Measurements from ENCODE around the gene ETAA1. TPM values are rescaled to one million over a fixed set of nuclear protein-coding genes. Genes with fewer than 3 reads are reported as not detected.

The ETAA1 gene
- total and polyA plus RNA-seq, 2 of the 13 experiments (the other 11 are each of a cell fraction or from before 2014, with no cell fraction given) = 9.1 to 16.2 TPM

GRCh38 chr2:67397143-67397986, at the start of gene ETAA1 (continued):
- TF ChIP-seq ELK4 (CRISPR knock-in tag; IDR thresholded peaks at IDR 0.05; ENCODE audit: borderline replicate concordance) (no peak), HCFC1 (IDR thresholded peaks at IDR 0.05; ENCODE audit: low read depth, low read length) (no peak), REPIN1 (CRISPR knock-in tag; IDR thresholded peaks at IDR 0.05; ENCODE audit: borderline replicate concordance, low read depth) (no peak), ZHX1 (CRISPR knock-in tag; IDR thresholded peaks at IDR 0.05; ENCODE audit: low read depth) (0 out of 2 replicates have a peak, but pooled peaks have one; percentile 37), ZNF547 (CRISPR knock-in tag; IDR thresholded peaks at IDR 0.05) (peak; percentile 83), ZNF207 (IDR thresholded peaks at IDR 0.05; ENCODE audit: borderline replicate concordance) (no peak), ZBED4 (CRISPR knock-in tag; IDR thresholded peaks at IDR 0.05; ENCODE audit: borderline replicate concordance) (no peak), MED1 (CRISPR knock-in tag; IDR thresholded peaks at IDR 0.05) (peak; percentile 51), PITX1 (CRISPR knock-in tag; IDR thresholded peaks at IDR 0.05) (peak; percentile 72), KLF12 (CRISPR knock-in tag; IDR thresholded peaks at IDR 0.05; ENCODE audit: borderline replicate concordance) (0 out of 2 replicates have a peak, but pooled peaks have one; percentile 8), ZFP62 (CRISPR knock-in tag; IDR thresholded peaks at IDR 0.05) (no peak), ARNTL (CRISPR knock-in tag; IDR thresholded peaks at IDR 0.05) (no peak), ZNF276 (CRISPR knock-in tag; IDR thresholded peaks at IDR 0.05; ENCODE audit: low read depth) (no peak), BRF2 (CRISPR knock-in tag; IDR thresholded peaks at IDR 0.05) (no peak), ZNF468 (CRISPR knock-in tag; IDR thresholded peaks at IDR 0.05) (no peak), THYN1 (CRISPR knock-in tag; IDR thresholded peaks at IDR 0.05; ENCODE audit: borderline replicate concordance, low read depth) (no peak), ZNF737 (CRISPR knock-in tag; IDR thresholded peaks at IDR 0.05; ENCODE audit: borderline replicate concordance) (no peak), BHLHE40 (IDR thresholded peaks at IDR 0.05; ENCODE audit: low read length) (no peak)

All from HepG2 (cell line).